ENCODE measurements around the gene TPRG1L. TPM values are rescaled to one million over a fixed set of nuclear protein-coding genes. Genes with fewer than 3 reads are reported as not detected.

The TPRG1L gene
- total RNA-seq, 3 donors from 2014 or later, result 70.4 to 96.0 (median 76.1) TPM

DNA sequence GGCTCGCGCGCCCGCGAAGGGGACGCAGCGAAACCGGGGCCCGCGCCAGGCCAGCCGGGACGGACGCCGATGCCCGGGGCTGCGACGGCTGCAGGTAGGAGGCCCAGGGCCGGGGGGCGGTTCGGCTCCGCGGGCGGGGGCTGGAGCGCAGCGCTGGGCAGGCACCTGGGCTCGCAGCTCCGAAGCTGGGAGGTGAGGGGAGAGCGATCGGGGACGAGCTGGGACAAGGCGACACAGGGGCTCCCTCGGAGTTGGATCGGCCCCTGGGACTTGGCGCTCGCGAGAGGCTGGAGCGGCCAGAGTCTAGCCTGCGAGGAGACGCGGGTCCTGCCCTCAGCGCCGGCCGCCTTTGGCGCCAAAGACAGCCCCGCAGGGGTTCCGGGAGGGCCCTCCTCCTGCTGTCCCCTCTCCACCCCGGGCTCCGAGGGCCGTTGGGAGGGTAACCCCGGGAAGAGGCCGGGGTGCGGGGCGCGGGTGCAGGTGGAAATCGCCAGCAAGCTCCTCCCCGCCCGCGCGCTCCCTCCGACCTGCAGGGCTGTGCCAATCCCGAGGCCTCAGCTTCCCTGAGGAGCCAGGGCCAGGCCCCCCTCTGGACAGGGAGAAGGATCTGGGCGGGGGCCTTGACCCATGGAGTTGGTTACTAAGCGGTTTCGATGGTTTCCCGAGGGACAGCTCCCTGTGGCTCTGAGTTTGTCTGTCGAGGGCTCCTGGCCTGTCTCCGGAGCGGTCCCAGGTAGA is 27.9 kb downstream of the TPRG1L start:
- Histone ChIP-seq H3K9me3 (no peaks in the 10 kb centered on the region), H3K36me3 (ENCODE audit: low read depth) (no peaks in the 10 kb centered on the region), H3K4me1 (ENCODE audit: low read depth) (peaks cover 35% of the 10 kb centered on the region), H3K4me3 (no peak overlapping the region)
- intact Hi-C loops (cut with DNase I, micrococcal nuclease), result no loop called here
- TF ChIP-seq, protein P1, sequence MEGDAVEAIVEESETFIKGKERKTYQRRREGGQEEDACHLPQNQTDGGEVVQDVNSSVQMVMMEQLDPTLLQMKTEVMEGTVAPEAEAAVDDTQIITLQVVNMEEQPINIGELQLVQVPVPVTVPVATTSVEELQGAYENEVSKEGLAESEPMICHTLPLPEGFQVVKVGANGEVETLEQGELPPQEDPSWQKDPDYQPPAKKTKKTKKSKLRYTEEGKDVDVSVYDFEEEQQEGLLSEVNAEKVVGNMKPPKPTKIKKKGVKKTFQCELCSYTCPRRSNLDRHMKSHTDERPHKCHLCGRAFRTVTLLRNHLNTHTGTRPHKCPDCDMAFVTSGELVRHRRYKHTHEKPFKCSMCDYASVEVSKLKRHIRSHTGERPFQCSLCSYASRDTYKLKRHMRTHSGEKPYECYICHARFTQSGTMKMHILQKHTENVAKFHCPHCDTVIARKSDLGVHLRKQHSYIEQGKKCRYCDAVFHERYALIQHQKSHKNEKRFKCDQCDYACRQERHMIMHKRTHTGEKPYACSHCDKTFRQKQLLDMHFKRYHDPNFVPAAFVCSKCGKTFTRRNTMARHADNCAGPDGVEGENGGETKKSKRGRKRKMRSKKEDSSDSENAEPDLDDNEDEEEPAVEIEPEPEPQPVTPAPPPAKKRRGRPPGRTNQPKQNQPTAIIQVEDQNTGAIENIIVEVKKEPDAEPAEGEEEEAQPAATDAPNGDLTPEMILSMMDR (IDR thresholded peaks at IDR 0.05), result no peak
- DNase-seq, result peak in 1 of 3 donors; percentile 35
- peak; percentile 10 for ATAC-seq

DNA sequence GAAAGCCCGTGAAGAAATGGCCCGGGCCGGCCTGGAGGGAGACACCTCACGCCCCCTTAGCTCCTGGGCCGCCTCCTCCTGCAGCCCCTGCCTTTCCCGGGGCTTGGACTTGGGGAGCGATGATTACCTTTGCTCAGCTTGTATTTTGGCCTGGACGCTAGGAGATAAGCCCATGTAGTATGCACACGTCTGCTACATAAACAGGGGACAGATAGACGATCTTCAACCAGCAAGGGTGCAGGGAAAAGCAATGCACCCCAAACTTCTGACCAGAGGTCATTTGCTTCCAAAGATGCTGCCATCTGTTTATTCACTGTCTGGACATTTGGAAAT is 28.4 kb downstream of the TPRG1L start:
- Histone ChIP-seq H3K4me3 (no peak overlapping the region), H3K4me1 (ENCODE audit: low read depth) (peaks cover 35% of the 10 kb centered on the region), H3K36me3 (ENCODE audit: low read depth) (no peaks in the 10 kb centered on the region), H3K9me3 (no peaks in the 10 kb centered on the region)
- TF ChIP-seq, protein P1 (IDR thresholded peaks at IDR 0.05), result no peak
- ATAC-seq (no peak), DNase-seq (no peak)
- intact Hi-C loops (cut with DNase I, micrococcal nuclease), result no loop called here

DNA sequence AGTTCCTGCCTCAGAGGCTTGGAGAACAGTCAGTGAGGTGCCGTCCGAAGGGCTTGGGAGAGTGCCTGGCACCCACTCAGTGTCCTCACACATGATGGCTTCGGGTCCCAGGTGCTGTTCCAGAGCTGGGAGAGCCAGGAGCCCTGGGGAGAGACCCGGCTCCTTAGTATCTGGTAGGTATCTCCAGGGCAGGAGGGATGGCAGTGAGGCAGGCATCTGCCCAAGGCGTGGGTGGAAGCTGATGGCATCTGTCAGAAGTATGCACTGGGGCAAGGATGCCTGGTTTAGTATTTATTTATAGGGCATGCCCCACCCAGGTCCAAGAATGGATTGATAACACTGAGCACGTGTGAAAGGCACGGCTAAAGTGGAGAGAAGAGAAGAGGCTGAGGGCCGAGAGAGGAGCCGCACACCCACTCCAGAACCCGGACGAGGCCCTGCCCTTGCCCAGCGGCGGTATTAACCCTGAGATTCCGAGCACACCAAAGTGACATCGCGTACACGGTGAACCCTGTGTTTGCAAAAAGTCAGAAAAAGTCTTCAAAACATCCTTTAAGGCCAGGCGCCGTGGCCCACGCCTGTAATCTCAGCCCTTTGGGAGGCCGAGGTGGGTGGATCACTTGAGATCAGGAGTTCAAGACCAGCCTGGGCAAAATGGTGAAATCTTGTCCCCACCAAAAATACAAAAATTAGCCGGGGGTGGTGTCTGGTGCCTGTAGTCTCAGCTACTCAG is 29.9 kb downstream of the TPRG1L start:
- intact Hi-C loops (cut with DNase I, micrococcal nuclease), result no loop called here
- no peak overlapping the region for H3K4me3 ChIP-seq
- DNase-seq, result peak in 1 of 3 donors; percentile 18
- peaks cover 25% of the 10 kb centered on the region for H3K4me1 ChIP-seq (ENCODE audit: low read depth)
- H3K36me3 ChIP-seq (ENCODE audit: low read depth), result no peaks in the 10 kb centered on the region
- ATAC-seq, result no peak
- TF ChIP-seq, protein P1 (IDR thresholded peaks at IDR 0.05), result no peak
- no peaks in the 10 kb centered on the region for H3K9me3 ChIP-seq

DNA sequence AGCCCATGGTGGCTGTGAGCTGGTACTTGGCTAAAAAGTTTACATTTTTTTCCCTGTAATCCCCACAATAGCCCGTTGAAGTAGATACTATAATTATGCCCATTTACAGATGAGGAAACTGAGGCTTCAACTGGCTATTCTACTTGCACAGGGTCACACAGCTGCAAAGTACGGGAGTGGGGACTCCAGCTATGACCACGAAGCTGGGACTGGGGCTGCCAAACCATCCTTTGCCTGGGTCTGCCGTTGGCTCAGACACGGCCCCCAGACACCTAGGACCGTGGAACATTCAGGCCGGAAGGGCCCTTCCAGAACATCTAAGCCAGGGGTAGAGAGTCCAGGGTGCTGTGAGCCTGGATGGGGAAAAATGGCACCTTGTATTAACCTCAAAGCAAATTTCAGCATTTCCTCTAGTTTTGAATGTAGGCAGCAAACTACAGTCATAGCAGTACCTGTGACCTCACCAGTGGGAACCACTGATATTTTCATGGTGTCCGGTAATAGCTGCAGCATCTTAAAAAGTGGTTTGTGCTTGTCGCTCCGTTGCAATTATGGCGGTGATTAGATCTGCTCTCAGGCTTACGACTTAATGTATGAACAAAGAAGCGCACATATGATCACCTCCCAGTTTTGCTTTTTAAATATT is 31.8 kb downstream of the TPRG1L start:
- ATAC-seq (no peak), DNase-seq (peak in 1 of 3 donors; percentile 12)
- Histone ChIP-seq H3K36me3 (ENCODE audit: low read depth) (no peaks in the 10 kb centered on the region), H3K9me3 (no peaks in the 10 kb centered on the region), H3K4me3 (no peak overlapping the region), H3K4me1 (ENCODE audit: low read depth) (peaks cover 12% of the 10 kb centered on the region)
- intact Hi-C loops (cut with DNase I, micrococcal nuclease), result no loop called here
- TF ChIP-seq, protein P1 (IDR thresholded peaks at IDR 0.05), result no peak

DNA sequence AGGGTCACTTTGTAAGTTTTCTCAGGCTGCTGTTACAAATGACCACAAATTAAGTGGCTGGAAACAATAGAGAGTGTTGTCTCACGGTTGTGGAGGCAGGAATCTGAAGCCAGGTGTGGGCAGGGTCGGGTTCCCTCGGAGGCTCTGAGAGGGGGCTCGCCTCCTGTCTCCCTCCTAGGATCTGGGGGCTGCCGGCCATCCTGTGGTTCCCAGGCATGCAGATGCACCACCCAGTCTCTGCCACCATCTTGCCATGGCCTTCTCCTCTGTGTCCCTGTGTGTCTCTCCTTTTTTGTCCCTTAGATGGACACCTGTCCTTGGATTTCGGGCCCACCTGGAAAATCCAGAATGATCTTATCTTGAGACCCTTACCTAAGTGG is 32.3 kb downstream of the TPRG1L start:
- DNase-seq, result peak in 1 of 3 donors; percentile 11
- no peak overlapping the region for H3K4me3 ChIP-seq
- TF ChIP-seq, protein P1 (IDR thresholded peaks at IDR 0.05), result no peak
- ATAC-seq, result no peak
- intact Hi-C loops (cut with DNase I, micrococcal nuclease), result no loop called here
- peaks cover 7% of the 10 kb centered on the region for H3K4me1 ChIP-seq (ENCODE audit: low read depth)
- no peaks in the 10 kb centered on the region for H3K9me3 ChIP-seq
- no peaks in the 10 kb centered on the region for H3K36me3 ChIP-seq (ENCODE audit: low read depth)
